ENCODE results near the gene C1QTNF9.
"Not testable (repeated sequence)": the region's sequence is repeated elsewhere in the genome, so short reads cannot be mapped to it uniquely, and the experiment has no call there.

C1QTNF9 gene

DNA sequence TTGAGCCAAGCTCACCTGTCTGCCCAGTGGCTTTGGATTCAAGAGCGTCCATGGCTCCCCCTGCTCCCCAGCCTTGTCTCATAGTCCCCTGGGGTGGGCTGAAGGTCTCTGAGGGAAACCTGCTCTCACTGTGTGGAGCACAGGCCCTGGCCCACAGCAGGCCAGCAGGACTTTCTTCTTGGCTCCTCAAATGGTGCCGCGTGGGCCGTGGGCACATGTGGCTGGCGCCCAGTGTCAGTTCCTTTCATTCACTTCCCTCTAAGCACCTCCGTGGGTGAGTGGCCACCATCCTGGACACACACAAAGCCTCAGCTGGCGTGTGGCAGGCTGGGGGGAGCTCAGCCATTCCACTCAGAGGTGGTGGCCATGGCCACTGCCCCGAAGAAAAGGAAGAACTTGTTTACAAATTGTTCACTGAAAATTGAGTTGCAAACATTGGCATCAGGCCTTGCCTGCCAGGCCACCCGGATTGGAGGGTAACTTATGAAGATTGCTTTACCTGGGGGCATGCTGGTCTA lies 53.1 kb downstream of the C1QTNF9 start:
- DNase-seq (ENCODE audit: low read depth) = no peak

DNA sequence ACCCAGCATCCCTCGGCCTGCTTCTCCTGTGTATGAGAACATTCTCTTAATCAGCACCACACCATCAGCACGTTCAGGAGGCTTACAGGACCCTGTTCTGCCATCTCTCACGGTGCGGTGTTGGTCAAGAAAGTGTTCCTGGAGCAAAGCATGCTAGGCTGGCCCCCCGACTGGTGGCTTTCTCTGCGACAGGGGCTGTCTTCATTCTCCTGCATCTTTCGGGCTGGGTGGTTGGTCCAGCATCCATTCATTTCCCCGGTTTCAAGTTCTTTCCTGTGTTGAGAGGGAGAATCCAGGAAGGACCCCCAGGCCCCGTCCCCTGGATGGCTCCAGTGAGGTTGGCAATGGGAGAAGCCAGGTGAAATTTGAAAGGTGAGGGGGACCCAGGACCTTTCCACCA lies 55.8 kb downstream of the C1QTNF9 start:
- no peak for DNase-seq (ENCODE audit: low read depth)

DNA sequence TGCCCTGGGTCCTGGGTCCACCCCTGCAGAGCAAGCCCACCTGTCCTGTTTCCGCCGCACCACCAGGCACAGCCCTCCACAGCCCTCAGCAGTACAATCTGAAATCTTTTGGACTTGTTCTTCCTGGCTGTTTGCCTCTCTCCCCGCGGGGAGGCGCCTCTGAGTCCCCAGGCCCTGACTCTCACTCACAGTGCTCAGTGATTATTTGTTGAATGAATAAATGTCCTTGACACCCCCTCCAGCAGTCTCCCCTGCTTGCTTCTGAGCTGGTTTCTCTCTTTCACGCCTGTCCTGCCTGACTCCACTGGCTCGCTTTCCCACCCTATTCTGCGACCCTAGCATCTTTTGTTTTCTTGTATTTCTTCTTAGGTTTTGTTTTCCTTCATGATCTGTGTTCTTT lies 56.9 kb downstream of the C1QTNF9 start:
- DNase-seq (ENCODE audit: low read depth) = not testable (repeated sequence)

DNA sequence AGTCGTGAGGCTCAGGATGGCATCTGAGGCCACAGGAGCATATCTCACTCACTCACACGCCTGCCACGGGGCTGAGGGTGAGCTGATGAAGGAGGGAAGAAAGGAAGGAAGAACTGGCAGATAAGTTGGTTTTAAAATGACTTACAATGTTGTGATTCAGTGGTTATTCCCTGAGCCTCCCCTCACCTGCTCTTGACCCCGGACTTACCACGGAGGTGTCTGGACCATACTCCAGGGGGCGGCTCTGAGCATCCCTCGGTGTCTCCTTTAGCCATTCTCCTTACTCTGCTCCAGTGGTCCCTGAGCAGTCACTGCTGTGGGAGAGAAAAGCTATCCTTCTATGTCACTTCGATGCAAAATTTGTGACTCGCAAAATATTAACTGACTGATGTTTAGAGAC lies 61.9 kb downstream of the C1QTNF9 start:
- not testable (repeated sequence) for DNase-seq (ENCODE audit: low read depth)
